HG03025 (cell line): ENCODE measurements around the gene IDH3A.

Experiments used
- ATAC-seq: cut with Tn5 transposase; IDR thresholded peaks from one replicate; pipeline ENCODE4 v1.9.1; 2021; ENCODE audit warnings: mild to moderate bottlenecking, moderate library complexity; ENCODE audit not compliant: unreplicated experiment, low FRiP score

IDH3A gene

GRCh38 chr15:78149068-78149804, at the start of gene IDH3A:
Gene IDH3A, plus strand, starts transcription at chr15:78149362. Its CDS starts 42 bp downstream, at chr15:78149404.
- peak; percentile 81 for ATAC-seq

DNA sequence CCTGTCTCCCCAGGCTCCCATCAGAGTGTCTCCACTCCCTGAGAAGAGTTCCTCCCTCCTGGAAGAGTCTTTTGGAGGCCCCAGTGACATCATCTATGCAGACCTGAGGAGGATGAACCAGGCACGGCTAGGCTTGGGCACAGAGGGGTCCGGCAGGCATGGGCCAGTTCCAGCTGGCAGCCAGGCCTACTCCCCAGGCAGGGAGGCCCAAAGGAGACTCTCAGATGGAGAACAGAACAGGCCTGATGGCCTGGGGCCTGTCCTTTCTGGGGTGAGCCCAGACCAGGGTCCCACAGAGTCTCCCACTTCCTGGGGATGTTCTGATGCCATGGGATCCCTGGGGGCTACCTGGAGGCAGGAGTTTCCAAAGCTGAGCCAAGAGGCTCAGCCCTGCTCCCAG, 48.3 kb upstream of the IDH3A start:
- no peak for ATAC-seq

- no peak for ATAC-seq
Observed at GRCh38 chr15:78101423-78102105, 47.6 kb upstream of the IDH3A start.

DNA sequence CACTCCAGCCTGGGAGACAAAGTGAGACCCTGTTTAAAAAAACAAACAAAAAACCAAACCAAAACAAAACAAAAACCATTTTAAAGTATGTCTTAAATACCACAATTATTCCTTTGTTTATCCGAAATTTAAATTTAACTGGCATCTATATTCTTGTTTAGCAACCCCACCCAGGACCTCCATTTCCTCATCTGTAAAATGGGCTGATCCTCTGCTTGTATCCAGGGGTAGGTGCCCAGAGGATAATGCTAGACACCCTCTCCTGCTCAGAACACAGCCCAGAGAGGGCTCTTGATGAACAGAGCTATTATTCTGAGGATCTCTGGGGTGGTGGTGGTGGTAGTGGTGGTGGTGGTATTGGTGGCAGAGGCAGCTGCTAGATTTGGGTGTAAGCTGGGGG, 47.0 kb upstream of the IDH3A start:
- ATAC-seq: no peak

GRCh38 chr15:78102741-78103140, 46.4 kb upstream of the IDH3A start:
- no peak for ATAC-seq

- ATAC-seq: peak; percentile 56
Observed at GRCh38 chr15:78103406-78104118, 45.6 kb upstream of the IDH3A start.

GRCh38 chr15:78104119-78104479, 45.1 kb upstream of the IDH3A start:
- ATAC-seq: no peak

- ATAC-seq: no peak
Observed at GRCh38 chr15:78104566-78105475, 44.3 kb upstream of the IDH3A start.

DNA sequence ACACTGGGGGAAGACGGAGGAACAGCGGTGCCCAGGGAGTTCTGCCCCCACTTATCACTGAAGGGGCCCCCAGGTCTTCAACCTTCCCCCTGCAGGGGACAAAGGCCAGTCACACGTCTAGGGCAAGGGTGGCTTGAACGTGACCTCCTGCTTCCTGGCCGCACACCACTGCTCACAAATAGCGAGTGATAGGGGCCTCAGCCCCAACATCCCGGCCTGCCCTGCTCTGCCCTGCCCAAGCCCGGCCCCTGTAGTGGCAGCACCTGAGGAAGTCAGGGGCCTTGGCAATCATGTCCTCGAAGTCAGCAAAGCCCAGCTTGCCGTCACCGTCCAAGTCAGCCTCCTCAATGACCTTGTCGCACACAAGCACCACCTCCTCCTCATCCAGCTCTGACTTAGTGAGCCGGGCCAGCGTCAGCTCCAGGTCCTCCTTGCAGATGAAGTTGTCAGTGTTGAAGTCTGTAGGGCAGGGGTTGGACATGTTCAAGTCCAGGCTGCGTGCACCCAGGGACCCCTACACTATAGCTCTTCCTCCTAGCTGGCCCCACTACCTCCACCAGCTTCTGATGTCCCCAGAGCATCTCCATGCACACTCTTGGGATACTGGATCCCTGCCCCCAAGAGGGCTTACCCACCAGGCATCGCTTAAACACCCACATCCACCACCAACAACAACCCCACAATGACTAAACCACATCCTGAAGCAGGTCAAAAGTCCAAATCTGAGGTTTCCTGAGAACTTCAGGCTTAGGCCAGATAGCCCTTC, 43.5 kb upstream of the IDH3A start:
- no peak for ATAC-seq

- ATAC-seq: no peak
Observed at GRCh38 chr15:78107471-78107870, 41.7 kb upstream of the IDH3A start.

DNA sequence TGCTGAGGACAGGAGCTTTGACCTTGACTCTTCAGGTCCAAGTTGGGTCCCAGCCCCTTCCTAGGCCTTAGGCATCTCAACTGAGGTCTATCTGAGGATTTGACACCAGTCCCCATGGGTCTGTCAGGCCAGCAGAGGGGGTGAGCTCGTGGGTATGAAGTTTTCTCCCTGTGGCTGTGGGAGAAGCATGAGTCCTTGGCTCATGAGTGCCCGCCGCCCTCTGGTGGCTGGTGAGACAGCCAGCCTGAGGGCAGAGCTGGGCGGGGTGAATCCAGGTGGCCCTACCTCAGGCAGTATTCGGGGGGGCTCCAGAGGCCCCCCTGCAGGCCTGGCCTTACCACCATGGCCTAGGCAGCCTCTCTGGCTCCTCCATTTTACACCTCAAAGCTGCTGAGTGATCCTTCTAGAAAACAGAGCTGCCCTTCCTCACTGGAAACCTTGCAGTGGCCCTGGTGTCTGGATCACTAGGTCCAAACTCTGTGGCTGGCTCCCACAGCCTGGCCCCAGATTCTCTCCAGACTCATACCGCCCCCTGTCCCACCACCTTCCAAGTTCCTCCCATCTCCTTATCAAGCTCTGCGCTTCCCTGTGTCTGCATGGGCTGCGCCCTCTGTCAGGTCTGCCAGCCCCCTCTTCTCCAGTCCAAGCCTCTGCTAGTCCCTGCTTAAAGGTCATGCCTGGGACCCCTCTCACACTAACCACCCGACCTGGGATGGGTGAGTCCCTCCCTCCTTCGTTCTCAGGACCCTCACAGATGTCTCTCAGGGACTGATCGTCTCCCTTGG, 40.7 kb upstream of the IDH3A start:
- no peak for ATAC-seq

GRCh38 chr15:78109156-78109555, 40.0 kb upstream of the IDH3A start:
- ATAC-seq: no peak

DNA sequence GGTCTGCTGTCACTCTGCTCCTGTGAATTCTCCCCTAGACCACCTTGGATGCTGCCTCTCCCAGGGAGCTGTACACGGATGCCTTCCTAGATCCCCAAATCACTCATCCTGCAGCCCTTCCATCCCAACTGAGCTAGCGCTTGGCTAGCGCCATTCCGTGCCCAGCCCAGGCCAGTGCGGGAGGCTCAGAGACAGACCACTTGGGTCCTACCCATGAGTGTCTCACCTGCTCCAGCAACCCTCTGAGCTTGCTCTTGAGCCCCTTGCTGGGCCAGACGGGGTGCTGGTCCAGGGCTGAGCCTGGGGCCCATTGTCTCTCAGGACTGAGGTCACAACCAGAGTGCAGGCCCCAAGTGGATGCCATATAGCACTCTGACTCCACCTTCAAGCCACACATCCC, 39.1 kb upstream of the IDH3A start:
- ATAC-seq: no peak

DNA sequence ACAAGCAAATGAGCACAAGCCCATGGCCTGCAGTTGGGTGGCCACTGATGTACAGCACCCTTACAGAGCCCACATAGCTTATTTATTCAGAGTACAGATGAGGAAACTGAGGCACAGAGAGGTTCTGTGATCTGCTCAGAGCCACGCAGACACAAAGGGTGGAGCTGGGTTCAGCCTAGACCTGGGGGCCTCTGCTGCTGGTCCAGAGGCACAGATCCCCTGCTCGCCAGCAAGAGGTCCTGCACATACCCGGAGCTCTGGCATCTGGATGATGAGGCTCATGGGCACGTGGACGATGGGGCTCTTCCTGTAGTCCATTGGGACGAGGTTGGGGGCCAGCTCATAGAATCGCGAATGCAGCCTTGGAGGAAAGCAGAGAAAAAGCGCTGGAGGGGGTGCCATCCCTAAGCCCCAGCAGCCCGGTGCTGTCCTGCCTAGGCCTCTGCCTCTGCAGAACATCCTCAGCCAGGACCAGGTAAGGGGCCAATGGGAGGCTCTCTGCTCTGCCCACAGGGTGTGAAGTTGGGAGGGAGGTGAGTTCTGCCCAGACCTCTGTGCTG, 38.2 kb upstream of the IDH3A start:
- no peak for ATAC-seq

DNA sequence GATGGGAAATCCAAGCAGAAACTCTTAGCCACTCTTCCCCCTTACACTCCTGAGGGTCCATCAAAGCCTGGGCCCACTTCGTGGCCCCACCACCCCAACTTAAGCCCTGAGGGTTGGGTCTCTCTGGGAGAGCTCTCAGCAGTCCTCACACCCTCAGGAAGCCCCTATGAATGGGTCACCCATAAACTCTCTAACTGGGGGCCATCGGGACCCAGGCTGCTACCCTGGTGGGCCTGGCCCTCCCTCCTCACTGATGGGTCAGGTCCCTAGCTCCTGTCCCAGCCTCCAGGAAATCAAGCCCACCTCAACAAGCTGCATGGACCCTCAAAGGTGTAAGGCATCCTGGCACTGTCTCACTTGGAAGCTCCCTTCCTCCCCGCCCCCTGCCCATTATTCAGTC, 37.4 kb upstream of the IDH3A start:
- ATAC-seq: no peak

- ATAC-seq: no peak
Observed at GRCh38 chr15:78112551-78112950, 36.6 kb upstream of the IDH3A start.

DNA sequence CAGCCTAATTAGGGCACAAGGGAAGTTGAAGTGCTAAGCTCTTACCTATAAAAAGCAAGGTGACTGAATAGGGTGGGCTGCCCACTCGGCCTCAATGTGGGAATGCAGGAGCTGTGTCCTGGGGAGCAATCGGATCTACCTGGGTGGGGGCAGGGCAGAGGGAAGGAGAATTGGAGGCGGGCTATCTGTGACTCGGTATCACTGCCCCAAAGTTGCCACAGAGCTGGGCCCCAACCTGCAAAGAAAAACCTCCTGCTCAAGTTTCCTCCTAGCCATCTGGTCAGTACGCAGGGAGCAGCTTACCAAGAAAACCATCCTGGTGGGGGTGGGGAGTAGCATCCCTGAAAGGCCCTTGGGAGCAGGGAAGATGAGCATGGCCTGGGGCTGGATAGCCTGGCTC, 28.6 kb upstream of the IDH3A start:
- ATAC-seq: no peak

DNA sequence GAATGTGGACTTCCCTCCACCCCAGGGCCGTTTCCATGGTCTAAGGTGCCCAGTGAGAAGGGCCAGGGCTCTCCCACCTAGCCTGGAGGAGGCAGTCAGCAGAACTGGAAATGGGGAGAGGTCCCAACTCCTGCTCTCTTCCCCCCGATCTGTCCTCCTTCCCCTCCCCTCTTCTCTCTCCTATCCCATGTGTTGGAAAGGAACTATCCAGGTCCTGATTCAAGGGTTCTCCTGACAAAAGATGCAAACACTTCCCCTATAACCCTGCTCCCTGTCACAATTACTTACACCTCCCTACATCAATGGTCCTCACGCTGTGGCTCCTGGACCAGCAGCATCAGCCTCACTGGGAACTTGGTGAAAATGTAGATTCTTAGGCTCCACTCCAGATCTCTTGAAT, 23.9 kb upstream of the IDH3A start:
- ATAC-seq: no peak

GRCh38 chr15:78127882-78128281, 21.3 kb upstream of the IDH3A start:
- no peak for ATAC-seq
